NCI-H2171 (cell line): ENCODE data around the gene LRRIQ3.

ENCODE experiments used
- DNase-seq: peaks from one replicate; lab custom pipeline; 2025; lab: John Stamatoyannopoulos, UW

The LRRIQ3 gene

DNA sequence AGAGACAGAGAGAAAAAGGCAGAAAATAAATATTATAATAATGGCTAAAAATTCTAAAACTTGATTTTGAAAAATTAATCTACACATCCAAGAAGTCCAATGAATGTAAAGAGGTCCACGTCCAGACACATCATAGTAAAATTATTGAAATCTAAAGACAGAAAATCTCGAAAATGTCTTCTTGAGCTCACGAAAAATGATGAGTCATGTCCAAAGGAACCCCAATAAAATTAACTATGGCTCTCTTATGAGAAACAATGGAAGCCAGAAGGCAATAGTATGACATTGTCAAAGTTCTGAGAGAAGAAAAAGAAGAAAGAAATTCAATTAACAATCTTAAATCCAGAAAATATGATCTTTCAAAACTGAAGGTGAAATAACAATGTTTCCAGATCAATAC is 84.6 kb downstream of the LRRIQ3 start:
- DNase-seq, result no peak

DNA sequence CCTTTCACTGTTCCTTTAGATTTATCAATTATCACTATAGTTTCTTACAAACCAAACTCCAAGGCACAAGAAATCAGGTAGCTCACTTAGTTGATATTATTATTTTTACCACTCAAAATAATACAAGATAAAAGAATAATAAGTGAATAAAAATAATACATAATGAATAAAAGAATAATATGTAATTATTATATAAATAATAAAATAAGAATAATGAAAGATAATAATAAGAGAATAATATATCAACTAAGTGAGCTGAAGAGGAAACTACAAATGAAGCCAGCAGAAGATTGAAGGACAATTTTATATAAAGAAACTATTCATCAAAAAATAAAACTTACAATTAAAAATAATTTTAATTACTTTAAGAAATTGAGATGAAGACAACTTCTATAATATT is 90.6 kb downstream of the LRRIQ3 start:
- DNase-seq, result no peak

DNA sequence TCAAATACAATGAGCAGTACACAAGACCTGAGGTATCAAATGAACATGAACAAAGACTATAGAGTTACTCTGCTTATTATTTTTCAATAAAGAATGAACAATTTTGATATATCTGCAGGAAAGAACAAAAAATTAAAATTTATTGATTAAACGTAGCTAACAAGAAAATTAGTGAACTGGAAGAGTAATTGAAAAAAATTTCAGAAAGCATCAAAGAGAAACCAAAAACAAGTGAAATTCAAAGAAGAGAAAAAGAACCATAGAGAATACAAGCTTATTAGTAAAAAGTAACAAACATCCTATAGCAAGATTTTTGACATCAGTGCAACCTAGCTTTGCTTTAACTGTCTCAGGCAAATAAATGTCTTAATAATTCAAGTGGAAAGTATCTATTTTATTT is 106.6 kb downstream of the LRRIQ3 start:
- no peak for DNase-seq

DNA sequence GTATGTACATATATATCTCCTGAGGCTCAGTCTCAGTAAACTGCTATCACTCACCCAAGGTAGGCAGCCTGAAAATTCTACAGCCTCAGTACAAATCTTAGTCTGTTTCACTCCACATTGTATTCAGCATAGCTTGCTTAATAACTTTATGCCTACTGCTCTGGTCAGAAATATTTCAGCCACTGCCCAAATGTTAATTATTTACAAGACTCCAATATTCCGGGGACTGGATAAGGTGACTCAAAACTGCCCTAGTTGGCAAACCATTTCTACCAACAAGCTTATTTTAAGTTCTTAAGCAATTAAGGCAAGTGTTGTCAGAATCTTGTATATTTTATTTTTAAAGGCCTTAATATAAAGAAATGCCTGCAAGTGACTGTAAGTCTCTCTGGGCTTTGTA is 114.8 kb downstream of the LRRIQ3 start:
- DNase-seq, result no peak

DNA sequence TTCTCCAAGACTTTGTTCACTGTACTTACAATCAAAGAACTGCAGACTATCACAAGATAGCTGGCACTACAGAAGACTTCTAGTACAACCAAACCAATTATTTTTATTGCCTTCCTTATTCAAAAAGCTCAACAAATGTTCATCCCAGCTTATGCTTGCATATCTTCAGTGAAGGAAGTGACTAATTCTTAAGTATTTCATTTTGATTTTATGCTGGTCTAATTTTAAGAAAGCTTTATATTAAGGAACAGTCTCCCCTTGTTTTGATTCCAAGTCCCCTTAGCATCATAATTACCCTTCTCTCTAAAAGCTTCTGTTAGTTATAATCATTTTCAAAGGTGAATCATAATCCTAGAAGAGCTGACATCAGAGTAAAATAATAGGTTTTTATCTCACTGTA is 132.9 kb downstream of the LRRIQ3 start:
- DNase-seq, result no peak

DNA sequence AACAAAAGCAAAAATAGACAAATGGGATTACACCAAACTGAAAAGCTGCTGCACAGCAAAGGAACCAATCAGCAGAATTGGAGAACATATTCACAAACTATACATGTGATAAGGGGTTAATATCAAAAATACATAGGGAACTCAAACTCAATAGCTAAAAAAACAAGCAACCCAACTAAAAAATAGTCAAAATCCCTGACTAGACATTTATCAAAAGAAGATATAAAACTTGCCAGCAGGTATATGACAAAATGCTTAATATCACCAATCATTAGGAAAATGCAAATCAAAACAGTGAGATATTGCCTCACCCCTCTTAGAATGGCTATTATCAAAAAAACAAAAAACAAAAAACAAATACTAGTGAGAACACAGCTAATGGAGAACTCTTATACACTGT is 140.3 kb downstream of the LRRIQ3 start:
- DNase-seq, result no peak

DNA sequence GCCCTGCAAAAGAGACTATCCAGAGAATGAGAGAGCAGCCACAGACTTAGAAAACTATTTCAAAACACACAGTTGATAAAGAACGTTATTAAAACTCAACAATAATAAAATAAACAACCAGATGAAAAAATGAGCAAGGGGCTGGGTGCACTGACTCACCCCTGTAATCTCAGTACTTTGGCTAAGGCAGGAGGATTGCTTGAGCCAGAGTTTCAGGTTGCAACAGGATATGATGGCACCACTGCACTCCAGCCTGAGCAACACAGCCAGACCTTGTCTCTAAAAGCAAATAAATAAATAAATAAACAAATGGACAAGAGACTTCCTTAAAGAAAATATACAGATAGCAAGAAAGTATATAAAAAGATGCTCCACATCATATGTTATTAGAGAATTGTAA is 144.6 kb downstream of the LRRIQ3 start:
- DNase-seq, result no peak

DNA sequence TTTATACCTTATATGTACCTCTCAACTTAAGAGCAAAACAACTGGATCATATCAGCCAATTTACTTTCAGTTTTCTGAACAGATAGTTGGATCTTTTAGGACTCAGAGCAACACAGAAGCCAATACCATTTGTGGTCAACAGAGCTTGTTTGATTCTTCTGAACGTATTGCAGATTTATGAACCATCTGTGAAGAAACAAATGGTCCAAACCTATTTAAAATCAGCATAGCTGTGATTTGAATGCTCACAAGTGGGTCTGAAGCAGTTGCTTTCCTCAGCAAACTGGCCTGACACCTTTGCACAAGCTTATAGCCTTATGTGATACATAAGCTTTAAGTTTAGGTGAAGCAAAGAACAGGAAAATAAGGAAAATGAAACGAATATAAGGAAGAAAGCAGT is 147.6 kb downstream of the LRRIQ3 start:
- no peak for DNase-seq

DNA sequence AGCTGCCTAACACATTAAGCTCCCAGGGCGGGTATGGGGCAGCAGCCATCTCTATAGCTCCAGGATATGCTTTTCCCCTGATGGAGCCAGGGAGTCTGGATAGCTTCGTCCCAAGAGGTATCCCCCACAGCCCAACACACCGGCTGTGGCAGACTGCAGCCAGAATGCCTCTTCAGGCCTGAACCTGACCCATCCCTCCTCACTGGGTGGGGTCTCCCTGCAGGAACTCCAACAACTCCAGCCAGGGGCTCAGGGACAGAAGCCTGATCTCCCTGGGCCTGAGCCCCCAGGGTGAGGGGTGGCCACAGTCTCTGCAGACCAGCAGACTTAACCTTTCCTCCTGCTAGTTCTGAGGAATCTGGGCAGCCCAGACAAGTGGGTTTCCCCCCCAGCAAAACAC is 159.9 kb downstream of the LRRIQ3 start:
- no peak for DNase-seq

DNA sequence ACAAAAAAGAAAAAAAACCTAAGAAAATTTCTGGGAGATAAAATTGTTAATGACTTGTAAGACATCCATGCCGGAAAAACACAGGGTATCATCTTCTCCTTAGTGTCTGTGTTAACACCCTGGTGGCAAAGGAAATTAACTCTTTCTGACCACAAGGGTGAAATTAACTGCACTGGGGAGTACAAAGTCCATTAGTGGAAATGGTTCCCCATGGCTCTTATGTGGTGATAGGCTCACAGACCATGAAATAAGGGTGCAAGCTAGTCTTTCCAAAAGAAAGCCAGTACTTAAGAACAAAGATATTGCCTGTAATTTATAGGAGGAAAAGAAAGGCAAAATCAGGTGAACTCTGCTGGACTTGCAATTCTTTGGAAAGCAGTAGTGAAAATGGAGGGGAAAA is 185.4 kb downstream of the LRRIQ3 start:
- no peak for DNase-seq

DNA sequence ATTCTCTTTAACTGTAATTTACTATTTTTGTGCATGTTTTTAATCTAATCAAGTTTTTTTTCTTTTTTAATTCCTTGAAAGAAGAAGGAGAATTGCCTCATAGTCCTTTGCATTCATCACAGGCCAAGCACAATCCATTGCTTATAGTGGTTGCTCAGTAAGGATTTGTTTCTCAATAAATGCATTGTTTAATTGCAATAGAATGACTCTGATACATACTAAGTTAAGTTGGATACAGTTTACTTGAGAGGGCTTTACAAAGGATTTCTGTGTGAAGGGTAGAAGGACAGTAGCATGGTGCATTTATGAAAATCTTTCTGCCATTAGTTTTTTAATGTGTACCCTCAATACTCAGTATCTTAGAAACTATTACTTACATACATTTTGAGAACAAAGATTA is 186.2 kb downstream of the LRRIQ3 start:
- DNase-seq, result no peak

DNA sequence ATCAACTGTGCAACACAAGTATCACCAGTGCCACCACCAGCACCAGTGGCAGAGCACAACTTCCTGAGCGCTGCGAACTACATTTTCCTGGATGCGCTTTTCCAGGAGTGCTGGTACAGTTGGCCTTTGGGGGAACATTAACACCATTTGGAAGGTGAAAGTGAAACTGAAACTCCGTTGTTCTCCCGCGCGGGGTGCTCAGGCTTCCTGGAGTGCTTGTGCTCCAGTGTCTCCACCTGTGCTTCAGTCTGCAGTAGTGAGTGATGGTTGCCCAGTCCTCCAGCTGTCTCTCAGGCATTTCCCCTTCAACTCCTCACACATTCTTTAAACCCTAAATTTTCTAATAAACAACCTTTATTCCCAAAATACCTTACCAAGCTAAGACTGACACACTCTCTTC is 187.8 kb downstream of the LRRIQ3 start:
- DNase-seq, result no peak

DNA sequence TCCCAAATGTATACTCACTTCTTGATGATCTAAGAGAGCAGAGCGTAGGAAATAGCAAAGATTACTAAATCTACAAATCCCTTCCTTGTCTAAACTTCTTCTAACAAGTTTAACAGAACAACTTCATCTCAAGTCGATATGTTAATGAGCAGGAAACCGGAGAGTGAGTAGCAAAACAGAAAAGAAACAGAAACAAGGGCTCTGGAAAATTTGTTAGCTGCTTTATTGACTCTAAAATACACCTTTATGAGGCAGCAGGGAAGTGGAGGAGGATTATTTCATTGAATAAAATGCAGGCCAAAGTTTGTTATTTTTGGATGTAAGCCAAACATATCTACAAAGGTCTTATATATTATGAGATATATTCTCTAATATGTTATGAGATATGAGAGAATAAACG is 192.4 kb downstream of the LRRIQ3 start:
- no peak for DNase-seq

DNA sequence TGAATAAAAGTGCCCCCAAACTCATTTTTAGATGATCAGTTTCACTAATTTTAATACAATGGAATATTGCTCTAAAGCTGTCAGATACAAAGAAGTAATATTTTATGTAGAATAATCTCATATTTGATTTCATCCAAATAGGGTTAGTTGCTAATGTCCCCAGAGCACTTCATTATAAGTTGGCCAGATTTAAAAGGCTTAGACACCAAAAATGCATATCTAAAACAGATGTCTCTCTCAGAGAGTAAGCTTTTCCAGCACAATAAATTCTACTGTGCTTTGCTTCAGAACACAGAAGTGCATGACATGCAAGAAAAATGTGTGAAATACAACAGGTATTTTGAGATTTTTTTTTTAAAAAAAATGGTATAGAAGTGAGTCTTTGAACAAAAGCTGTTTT is 194.2 kb downstream of the LRRIQ3 start:
- no peak for DNase-seq

DNA sequence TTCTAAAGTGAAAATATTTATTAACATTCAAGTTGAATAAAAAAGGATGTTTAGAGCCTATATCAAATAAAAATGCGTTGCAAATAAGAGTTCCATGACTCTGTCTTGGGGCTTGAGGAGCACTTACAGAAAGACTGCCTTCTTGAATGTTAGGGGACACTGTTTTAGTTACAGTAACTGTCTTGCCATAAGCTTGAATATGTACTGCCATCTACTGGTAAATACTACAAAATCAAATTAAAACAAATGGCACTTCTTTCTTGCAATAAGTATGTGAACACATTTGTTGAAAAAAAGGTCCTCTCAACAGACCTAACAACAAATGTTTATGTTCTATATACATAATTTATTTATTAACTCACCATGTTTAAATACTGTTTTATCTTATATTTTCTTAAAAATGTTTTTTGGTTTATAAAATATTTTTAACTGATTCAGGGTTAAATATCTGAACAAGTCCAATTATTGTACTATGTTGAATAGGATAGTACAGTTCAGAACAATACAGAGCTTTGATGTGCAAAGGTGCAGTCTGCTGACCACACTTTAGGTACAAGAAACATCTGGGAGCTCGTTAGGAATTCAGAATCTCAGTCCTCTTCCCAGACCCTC is 199.5 kb downstream of the LRRIQ3 start:
- no peak for DNase-seq

DNA sequence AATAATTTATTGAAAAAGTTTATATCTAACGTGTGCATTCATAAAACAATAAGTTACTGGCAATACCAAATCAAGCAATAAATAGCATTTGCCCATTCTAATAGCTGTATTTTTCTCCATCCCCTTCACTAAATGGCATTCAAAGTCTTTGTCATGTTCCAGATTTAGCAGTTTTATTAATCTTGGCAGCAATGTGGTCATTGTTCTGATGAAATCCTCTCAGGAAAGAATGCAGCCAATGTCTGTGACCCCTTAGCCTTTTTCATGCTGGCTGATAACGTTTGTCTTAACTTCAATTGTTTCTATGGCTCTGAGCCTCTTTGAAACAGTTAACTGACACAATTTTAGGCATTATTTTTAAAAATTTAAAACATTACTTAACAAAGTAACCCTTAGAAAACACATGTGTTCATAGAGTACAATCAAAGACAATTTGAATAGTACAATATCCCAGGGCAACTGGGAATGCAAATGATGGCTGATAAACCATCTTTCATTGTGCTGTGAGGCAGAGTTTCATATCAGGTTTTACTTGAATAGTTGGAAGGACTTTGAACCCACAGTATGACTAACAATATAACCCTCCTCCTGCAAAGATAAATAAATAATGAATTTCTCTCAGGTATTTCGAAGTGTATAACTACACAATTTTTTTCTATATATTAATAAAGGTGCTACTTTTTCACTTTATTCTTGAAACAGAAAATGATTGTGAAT is 217.5 kb downstream of the LRRIQ3 start:
- DNase-seq, result no peak

DNA sequence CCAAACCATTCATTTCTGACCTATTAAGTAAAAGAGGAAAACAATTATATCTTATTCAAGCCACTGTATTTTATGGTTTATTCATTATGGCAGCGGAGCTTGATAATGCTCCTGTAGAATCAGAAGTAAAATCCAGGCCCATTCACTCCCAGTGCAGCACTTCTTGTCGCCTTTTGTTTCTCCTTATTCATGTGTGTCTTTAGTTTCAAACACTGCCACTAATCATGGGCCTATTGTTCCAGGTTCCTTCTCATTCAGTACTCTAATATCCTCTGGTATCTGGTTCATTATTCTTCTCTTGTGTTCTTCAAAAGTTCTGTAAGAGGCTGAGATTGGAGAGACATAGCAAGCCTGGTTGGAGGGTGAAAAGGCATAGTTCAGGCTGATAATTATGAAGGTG is 218.3 kb downstream of the LRRIQ3 start:
- no peak for DNase-seq

DNA sequence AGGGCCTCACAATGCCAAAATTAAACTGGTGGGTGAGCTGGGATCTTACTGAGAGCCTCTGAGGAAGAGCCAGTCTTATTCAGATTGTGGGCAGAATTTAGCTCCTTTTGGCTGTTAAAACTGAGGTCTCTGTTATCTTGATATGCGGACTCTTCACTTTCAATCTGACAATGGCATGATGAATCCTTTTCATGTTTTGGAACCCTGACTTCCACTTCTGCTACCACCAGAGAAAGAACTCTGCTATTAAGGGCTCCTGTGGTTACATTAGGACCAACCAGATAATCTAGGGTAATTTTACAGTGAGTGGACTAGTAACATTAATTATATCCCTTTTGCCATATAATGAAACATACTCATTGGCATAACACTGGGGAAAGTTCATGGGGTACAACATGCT is 219.0 kb downstream of the LRRIQ3 start:
- DNase-seq, result no peak
